ENCODE measurements around the gene PIK3R5. TPM values are rescaled to one million over a fixed set of nuclear protein-coding genes. Genes with fewer than 3 reads are reported as not detected.

Gene PIK3R5
- total and polyA plus RNA-seq, 12 donors: 0.66 to 10.1 (median 2.2) TPM

DNA sequence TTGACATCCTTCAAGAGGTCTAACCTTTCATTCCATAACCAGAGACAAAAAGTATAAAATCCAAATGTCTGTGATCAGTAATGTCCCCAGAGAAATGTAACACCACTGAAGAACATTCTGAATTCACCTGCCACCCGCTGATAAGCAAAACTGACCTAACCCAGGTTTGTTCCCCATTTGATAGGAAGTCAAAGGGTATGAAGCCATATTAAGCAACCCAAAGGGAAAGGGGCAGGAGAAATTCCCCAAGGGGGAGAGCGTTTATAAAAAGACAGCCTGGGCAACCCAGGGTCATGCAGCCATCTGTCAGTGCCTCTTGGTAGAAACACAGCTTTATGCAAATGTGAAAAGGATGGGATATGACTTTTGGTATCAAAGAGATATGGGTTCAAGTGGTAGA is 67.4 kb downstream of the PIK3R5 start:
- WGBS, 2 donors: 73 to 78% methylated on average over 2 of the region's 2 CpGs
- DNase-seq: no peak
- no peak for ATAC-seq
- Histone ChIP-seq H3K27ac (peak overlapping the region in 1 of 10 donors; percentile 51), H3K9me3 (no peaks in the 10 kb centered on the region), H3K36me3 (peaks cover 0 to 72% (median 0%) of the 10 kb centered on the region in 9 donors), H3K4me3 (no peak overlapping the region), H3K27me3 (peaks cover 0 to 24% (median 0%) of the 10 kb centered on the region in 7 donors), H3K4me1 (peaks cover 0 to 49% (median 0%) of the 10 kb centered on the region in 9 donors)
- TF ChIP-seq, protein P1, sequence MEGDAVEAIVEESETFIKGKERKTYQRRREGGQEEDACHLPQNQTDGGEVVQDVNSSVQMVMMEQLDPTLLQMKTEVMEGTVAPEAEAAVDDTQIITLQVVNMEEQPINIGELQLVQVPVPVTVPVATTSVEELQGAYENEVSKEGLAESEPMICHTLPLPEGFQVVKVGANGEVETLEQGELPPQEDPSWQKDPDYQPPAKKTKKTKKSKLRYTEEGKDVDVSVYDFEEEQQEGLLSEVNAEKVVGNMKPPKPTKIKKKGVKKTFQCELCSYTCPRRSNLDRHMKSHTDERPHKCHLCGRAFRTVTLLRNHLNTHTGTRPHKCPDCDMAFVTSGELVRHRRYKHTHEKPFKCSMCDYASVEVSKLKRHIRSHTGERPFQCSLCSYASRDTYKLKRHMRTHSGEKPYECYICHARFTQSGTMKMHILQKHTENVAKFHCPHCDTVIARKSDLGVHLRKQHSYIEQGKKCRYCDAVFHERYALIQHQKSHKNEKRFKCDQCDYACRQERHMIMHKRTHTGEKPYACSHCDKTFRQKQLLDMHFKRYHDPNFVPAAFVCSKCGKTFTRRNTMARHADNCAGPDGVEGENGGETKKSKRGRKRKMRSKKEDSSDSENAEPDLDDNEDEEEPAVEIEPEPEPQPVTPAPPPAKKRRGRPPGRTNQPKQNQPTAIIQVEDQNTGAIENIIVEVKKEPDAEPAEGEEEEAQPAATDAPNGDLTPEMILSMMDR (IDR thresholded peaks at IDR 0.05): no peak
- intact Hi-C loops (cut with DNase I): loop anchor here in 8 of 10 donors (5.0 to 10.0 kb wide), 6 partner anchors 93 to 493 kb away; partner anchors contain the start of gene SPDYE4 (in 2 of the 8)

DNA sequence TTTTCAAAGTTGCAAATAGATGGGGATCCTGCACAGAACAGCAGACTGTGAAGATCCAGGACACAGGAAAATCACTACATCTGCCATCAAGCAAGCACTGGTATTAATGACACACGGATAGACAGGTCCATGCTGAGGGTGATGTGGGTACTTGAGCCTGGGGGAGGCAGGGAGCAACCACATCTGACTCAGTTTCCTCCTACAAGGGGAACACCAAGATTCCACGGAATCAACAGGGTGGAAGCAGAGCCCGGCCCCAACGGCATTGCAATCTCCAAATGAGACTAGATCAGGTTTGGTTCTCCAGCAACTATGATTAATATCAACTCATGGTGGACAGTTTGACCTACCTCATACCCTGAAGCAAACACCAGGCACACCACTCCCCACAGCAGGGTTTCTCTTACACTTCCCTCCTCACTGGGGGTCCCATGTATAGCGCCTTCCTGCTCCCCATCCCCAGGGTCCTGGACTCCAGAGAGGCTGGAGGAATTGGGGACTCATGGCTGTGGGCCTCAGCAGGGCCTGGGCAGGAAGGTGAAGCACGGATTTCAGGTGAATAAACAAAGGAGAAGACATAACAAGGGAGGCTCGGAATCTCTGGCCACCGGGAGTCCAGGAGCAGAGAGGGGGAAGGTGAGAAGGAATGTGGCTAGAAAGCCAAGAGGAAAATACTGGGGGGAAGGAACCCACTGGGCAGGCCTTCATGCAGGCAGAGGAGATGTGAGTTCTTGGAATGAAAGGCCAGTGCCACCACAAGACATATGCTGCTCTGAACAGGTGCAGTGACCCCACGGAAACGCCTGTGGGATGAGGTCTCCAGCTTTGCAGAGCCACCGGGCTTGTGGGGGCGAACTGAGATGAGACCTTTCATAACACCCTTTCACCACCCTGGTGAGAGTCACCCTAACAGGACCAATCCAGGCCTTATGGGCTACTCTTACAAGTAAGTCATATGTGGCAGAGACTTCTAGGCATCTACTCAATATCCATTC is 68.6 kb downstream of the PIK3R5 start:
- intact Hi-C loops (cut with DNase I): loop anchor here in 8 of 10 donors (5.0 to 10.0 kb wide), 6 partner anchors 92 to 492 kb away; partner anchors contain the start of gene SPDYE4 (in 2 of the 8)
- no peaks in the 10 kb centered on the region for H3K9me3 ChIP-seq
- DNase-seq: no peak
- H3K36me3 ChIP-seq: peaks cover 0 to 70% (median 0%) of the 10 kb centered on the region in 9 donors
- TF ChIP-seq, protein P1 (IDR thresholded peaks at IDR 0.05): no peak
- H3K4me3 ChIP-seq: no peak overlapping the region
- peaks cover 0 to 49% (median 0%) of the 10 kb centered on the region in 9 donors for H3K4me1 ChIP-seq
- ATAC-seq: no peak
- WGBS, 2 donors: 81 to 83% methylated on average over 12 of the region's 12 CpGs
- H3K27me3 ChIP-seq: peaks cover 0 to 18% (median 0%) of the 10 kb centered on the region in 7 donors
- no peak overlapping the region for H3K27ac ChIP-seq

DNA sequence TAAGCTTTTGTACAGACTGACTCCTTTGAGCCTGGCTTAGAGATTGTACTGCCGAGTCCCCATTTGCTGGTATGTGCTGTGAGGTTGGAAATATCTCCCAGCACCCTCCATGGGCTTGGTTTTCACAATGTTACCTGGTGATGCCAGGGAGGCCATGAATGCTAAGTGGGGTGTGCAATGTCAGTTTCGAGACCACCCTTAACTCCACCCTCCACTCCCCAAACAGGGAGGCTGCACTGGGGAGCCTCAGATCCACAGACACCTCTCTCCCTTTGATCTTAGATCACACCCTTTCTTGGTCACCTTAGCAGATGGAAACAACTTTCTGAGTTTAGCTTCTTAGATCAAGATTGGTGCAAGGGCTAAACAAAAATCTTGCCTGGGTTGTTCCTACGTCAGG is 69.4 kb downstream of the PIK3R5 start:
- TF ChIP-seq, protein P1 (IDR thresholded peaks at IDR 0.05): no peak
- intact Hi-C loops (cut with DNase I): loop anchor here in 8 of 10 donors (5.0 to 10.0 kb wide), 6 partner anchors 91 to 491 kb away; partner anchors contain the start of gene SPDYE4 (in 2 of the 8)
- no peak for ATAC-seq

More for the DNA sequence above, 69.4 kb downstream of the PIK3R5 start:
- H3K9me3 ChIP-seq: no peaks in the 10 kb centered on the region
- peaks cover 0 to 15% (median 0%) of the 10 kb centered on the region in 7 donors for H3K27me3 ChIP-seq
- H3K27ac ChIP-seq: no peak overlapping the region
- no peak overlapping the region for H3K4me3 ChIP-seq
- WGBS, 2 donors: 83 to 86% methylated on average over 3 of the region's 3 CpGs
- H3K36me3 ChIP-seq: peaks cover 0 to 71% (median 0%) of the 10 kb centered on the region in 9 donors
- peaks cover 0 to 49% (median 0%) of the 10 kb centered on the region in 9 donors for H3K4me1 ChIP-seq
- DNase-seq: no peak
